Left hindlimb (tissue), 1 donor: ENCODE data around the gene SDHAF1.
"Not testable (repeated sequence)": the region's sequence is repeated elsewhere in the genome, so short reads cannot be mapped to it uniquely, and the experiment has no call there.

Source experiments
- DNase-seq: peaks from one replicate; pipeline ENCODE4 v3.0.0-alpha.2; 2018

SDHAF1 gene

GRCh38 chr19:35995048-35995993 is at the start of gene SDHAF1:
Gene SDHAF1, plus strand, starts transcription at chr19:35995188. Its CDS starts 87 bp downstream, at chr19:35995275.
- peak; percentile 94 for DNase-seq

- no peak for DNase-seq
Observed at GRCh38 chr19:35946203-35946602, 48.8 kb upstream of the SDHAF1 start.

GRCh38 chr19:35949131-35949530 is 45.9 kb upstream of the SDHAF1 start:
- DNase-seq, result no peak

GRCh38 chr19:35955881-35956634 is 38.9 kb upstream of the SDHAF1 start:
- no peak for DNase-seq

GRCh38 chr19:35957411-35957810 is 37.6 kb upstream of the SDHAF1 start:
- not testable (repeated sequence) for DNase-seq

GRCh38 chr19:35958660-35959039 is 36.3 kb upstream of the SDHAF1 start:
- no peak for DNase-seq

GRCh38 chr19:35959040-35959967 is 35.7 kb upstream of the SDHAF1 start:
- DNase-seq, result no peak

GRCh38 chr19:35959968-35960320 is 35.0 kb upstream of the SDHAF1 start:
- DNase-seq, result no peak

GRCh38 chr19:35960432-35960972 is 34.5 kb upstream of the SDHAF1 start:
- no peak for DNase-seq

GRCh38 chr19:35963514-35963913 is 31.5 kb upstream of the SDHAF1 start:
- DNase-seq, result peak; percentile 62

- DNase-seq, result no peak
Observed at GRCh38 chr19:35966771-35967170, 28.2 kb upstream of the SDHAF1 start.

- no peak for DNase-seq
Observed at GRCh38 chr19:35973487-35973886, 21.5 kb upstream of the SDHAF1 start.

- DNase-seq, result no peak
Observed at GRCh38 chr19:35975608-35976214, 19.3 kb upstream of the SDHAF1 start.

GRCh38 chr19:35977446-35978222 is 17.4 kb upstream of the SDHAF1 start:
- no peak for DNase-seq

GRCh38 chr19:35978271-35978670 is 16.7 kb upstream of the SDHAF1 start:
- no peak for DNase-seq

GRCh38 chr19:35978832-35979365 is 16.1 kb upstream of the SDHAF1 start:
- no peak for DNase-seq

GRCh38 chr19:35980997-35981396 is 14.0 kb upstream of the SDHAF1 start:
- not testable (repeated sequence) for DNase-seq

GRCh38 chr19:35983177-35983576 is 11.8 kb upstream of the SDHAF1 start:
- no peak for DNase-seq

- DNase-seq, result no peak
Observed at GRCh38 chr19:35986111-35986510, 8.9 kb upstream of the SDHAF1 start.

- no peak for DNase-seq
Observed at GRCh38 chr19:35986664-35987570, 8.1 kb upstream of the SDHAF1 start.
